ENCODE measurements around the gene PKNOX2.
A peak's percentile ranks its signal among the peaks of the same experiment; 100 is the strongest.

Gene PKNOX2

DNA sequence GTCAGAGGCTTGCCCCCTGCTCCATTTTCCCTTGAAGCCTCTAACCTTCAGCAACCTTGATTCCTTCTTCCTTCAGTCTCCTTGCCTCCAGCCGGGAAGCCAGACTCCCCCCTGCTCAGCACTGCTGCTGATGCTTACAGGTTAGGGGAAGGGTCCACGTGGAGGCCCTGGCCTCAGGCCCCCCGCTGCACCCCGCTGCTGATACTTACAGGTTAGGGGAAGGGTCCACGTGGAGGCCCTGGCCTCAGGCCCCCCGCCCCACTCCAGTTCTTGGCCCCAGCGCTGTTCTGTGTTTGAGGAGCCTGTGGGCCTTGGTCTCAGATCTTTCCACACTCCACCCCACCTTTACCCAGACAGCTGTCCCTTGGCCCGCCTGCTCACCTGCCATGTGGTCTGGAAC lies 25.6 kb upstream of the PKNOX2 start:
- Histone ChIP-seq H3K27me3 (ENCODE audit: insufficient read depth, low read length) (peaks cover 53% of the 10 kb centered on the region), H3K4me3 (ENCODE audit: low read length) (no peak overlapping the region), H3K4me1 (ENCODE audit: insufficient read depth, low read length) (peaks cover 29% of the 10 kb centered on the region), H3K36me3 (ENCODE audit: insufficient read depth, low read length) (no peaks in the 10 kb centered on the region), H3K9ac (ENCODE audit: low read depth, low read length) (no peak overlapping the region), H3K9me3 (ENCODE audit: insufficient read depth, low read depth, low read length) (no peaks in the 10 kb centered on the region), H3K27ac (ENCODE audit: low read depth, low read length) (no peak overlapping the region)
- WGBS, result 89% methylated on average over 8 of the region's 8 CpGs

DNA sequence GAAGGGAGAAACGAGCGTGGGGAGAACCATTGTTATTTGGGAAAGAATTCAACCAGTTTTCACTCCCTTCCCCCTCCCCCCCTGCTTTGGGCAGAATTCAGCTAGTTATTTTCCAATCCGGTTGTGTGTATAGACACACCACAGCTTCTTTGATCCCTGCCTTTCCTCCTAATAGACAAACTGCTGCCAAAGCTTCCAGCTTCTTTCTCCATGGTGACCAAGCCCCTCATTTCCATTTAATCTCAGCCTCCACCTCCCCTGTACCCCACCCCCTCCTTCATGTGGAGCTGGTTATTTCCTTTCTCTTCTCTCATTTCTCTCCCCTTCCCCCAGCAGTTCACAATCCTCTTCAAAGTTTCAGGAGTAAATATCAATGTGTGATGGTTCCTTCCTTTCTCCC lies 24.8 kb upstream of the PKNOX2 start:
- Histone ChIP-seq H3K9me3 (ENCODE audit: insufficient read depth, low read depth, low read length) (no peaks in the 10 kb centered on the region), H3K4me3 (ENCODE audit: low read length) (no peak overlapping the region), H3K27ac (ENCODE audit: low read depth, low read length) (no peak overlapping the region), H3K9ac (ENCODE audit: low read depth, low read length) (no peak overlapping the region), H3K4me1 (ENCODE audit: insufficient read depth, low read length) (peaks cover 29% of the 10 kb centered on the region), H3K36me3 (ENCODE audit: insufficient read depth, low read length) (no peaks in the 10 kb centered on the region), H3K27me3 (ENCODE audit: insufficient read depth, low read length) (peaks cover 61% of the 10 kb centered on the region)
- WGBS, result 60% methylated on average over 1 of the region's 3 CpGs

DNA sequence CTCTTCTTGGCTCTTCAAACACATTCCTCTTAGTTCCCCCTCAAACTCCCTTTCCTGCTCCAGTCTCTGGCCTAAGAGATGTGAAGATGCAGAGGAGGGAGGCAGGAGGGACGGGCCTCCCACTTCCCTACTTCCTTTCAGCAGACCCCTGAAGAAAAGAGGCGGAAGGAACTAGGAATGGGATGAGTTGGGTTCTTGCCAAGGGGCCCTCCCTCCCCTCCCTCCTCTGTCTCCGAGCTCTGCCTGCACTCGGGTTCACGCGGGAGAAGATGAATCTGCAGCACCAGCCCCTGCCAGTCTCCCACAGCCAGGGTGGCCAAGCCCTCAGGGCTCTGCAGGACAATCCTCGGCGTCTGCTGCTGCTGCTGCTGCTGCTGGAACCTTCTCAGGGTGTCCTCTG lies 24.3 kb upstream of the PKNOX2 start:
- H3K36me3 ChIP-seq (ENCODE audit: insufficient read depth, low read length), result no peaks in the 10 kb centered on the region
- peaks cover 61% of the 10 kb centered on the region for H3K27me3 ChIP-seq (ENCODE audit: insufficient read depth, low read length)
- H3K9ac ChIP-seq (ENCODE audit: low read depth, low read length), result no peak overlapping the region
- no peak overlapping the region for H3K4me3 ChIP-seq (ENCODE audit: low read length)
- 38% methylated on average over 6 of the region's 8 CpGs for WGBS
- peaks cover 29% of the 10 kb centered on the region for H3K4me1 ChIP-seq (ENCODE audit: insufficient read depth, low read length)
- H3K9me3 ChIP-seq (ENCODE audit: insufficient read depth, low read depth, low read length), result no peaks in the 10 kb centered on the region
- H3K27ac ChIP-seq (ENCODE audit: low read depth, low read length), result no peak overlapping the region

DNA sequence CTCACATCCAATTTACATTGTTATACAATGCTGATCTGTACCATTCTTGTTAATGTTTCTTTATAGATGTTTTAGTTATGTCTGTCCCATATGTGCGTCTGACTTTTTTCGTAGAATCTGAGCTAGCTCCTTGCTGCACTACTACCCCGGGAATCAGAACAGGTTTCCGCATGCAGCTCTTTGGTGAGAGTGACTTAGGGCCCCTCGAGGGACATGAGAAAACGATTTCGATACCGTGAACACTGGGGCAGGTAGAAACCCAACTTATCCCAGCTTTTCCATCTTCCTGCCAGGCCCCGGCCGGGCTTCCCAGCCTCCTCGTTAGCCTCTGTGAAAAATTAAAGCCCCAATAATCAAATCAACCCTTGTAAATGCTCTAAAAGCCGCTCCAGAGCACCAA lies 23.4 kb upstream of the PKNOX2 start:
- peak overlapping the region; percentile 22 for H3K4me3 ChIP-seq (ENCODE audit: low read length)
- peaks cover 61% of the 10 kb centered on the region for H3K27me3 ChIP-seq (ENCODE audit: insufficient read depth, low read length)
- no peaks in the 10 kb centered on the region for H3K36me3 ChIP-seq (ENCODE audit: insufficient read depth, low read length)
- H3K4me1 ChIP-seq (ENCODE audit: insufficient read depth, low read length), result peaks cover 30% of the 10 kb centered on the region
- H3K9me3 ChIP-seq (ENCODE audit: insufficient read depth, low read depth, low read length), result no peaks in the 10 kb centered on the region
- H3K27ac ChIP-seq (ENCODE audit: low read depth, low read length), result no peak overlapping the region
- no peak overlapping the region for H3K9ac ChIP-seq (ENCODE audit: low read depth, low read length)
- 13% methylated on average over 12 of the region's 12 CpGs for WGBS

DNA sequence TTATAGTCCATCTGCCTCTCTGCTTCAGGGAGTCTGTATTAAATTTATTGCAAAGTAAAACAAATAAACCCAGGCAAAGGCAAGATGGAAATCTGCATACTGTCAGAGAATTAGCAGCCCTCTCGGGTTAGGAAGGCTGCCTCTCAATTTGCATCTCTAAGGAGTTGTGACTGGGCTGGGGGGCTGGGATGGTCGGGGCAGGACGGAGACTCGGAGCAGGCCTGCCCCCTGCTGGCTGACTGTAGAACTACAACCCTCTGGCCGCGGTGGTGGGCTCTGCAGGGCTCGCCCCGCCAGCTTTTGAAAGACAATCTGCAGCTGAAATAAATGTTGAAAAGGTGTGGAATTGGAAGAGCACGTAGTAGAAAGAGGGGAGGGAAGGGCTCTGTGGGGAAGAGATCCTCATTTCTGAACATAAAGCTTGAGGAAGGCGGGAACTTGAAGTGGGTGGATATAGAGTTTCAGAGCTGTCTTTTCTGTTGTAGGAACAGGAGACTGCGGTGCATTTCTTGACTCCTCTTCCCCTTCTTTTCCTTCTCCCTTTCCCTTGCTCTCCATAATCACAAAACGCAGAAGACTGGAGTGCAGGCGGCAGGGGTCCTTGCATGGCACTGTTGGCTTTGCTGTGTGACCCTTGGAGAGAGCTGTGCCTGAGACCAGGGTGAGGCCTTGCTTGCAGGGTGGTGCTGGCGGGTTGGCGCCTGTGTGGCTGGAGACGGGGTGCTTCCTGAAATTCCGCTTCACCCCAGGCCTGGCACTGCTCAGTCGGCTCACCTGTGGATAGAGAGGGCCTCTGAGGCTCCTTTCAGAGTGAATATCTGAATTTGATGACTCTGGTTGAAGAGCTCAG lies 22.6 kb upstream of the PKNOX2 start:
- no peaks in the 10 kb centered on the region for H3K36me3 ChIP-seq (ENCODE audit: insufficient read depth, low read length)
- H3K27me3 ChIP-seq (ENCODE audit: insufficient read depth, low read length), result peaks cover 66% of the 10 kb centered on the region
- H3K4me3 ChIP-seq (ENCODE audit: low read length), result peak overlapping the region; percentile 22
- no peaks in the 10 kb centered on the region for H3K9me3 ChIP-seq (ENCODE audit: insufficient read depth, low read depth, low read length)
- peaks cover 37% of the 10 kb centered on the region for H3K4me1 ChIP-seq (ENCODE audit: insufficient read depth, low read length)
- 31% methylated on average over 18 of the region's 18 CpGs for WGBS
- no peak overlapping the region for H3K9ac ChIP-seq (ENCODE audit: low read depth, low read length)
- H3K27ac ChIP-seq (ENCODE audit: low read depth, low read length), result no peak overlapping the region

DNA sequence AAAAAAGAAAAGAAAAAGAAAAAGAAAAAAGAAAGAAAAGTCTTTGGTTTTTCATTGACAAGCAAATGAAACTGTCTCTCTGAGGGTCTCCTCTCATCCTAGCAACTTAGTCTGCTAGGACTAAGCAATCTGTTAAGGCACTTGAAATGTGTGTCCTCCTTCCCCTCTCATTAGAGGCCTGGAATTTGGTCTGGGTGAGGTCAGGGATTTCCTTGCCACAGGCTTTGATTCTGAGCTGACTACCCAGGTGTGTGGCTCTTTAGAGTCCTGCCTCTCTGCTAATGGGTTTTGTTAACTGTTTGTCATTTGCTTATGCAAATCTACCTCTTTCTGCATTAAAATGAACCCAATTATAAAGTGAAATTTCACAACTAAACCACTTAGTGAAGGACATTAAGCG lies 18.3 kb upstream of the PKNOX2 start:
- peaks cover 58% of the 10 kb centered on the region for H3K27me3 ChIP-seq (ENCODE audit: insufficient read depth, low read length)
- H3K9ac ChIP-seq (ENCODE audit: low read depth, low read length), result no peak overlapping the region
- peaks cover 18% of the 10 kb centered on the region for H3K4me1 ChIP-seq (ENCODE audit: insufficient read depth, low read length)
- H3K9me3 ChIP-seq (ENCODE audit: insufficient read depth, low read depth, low read length), result no peaks in the 10 kb centered on the region
- WGBS, result 33% methylated on average over 1 of the region's 1 CpG
- no peaks in the 10 kb centered on the region for H3K36me3 ChIP-seq (ENCODE audit: insufficient read depth, low read length)
- H3K4me3 ChIP-seq (ENCODE audit: low read length), result no peak overlapping the region
- peak overlapping the region; percentile 50; the same call in 1 of the 2 replicates for H3K27ac ChIP-seq (ENCODE audit: low read depth, low read length)

DNA sequence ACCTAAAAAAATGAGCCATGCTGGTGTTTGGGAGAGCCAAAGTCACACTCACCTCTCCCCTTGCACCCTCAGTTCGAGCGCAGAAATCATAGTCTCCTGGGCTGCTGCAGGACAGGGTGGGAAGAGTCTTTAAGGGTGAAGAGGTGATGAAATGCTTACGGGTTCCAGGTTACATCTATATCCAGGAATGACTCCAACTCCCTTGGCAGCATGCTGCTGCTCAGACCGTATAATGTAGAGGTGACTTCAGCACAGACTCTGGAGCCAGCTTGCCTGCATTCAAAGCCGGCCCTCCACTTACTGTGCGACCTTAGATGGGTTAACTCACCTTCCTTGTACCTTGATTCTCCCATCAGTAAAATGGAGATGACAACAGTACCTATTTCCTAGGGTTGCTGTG lies 17.3 kb upstream of the PKNOX2 start:
- no peaks in the 10 kb centered on the region for H3K36me3 ChIP-seq (ENCODE audit: insufficient read depth, low read length)
- peaks cover 10% of the 10 kb centered on the region; the same call in 1 of the 2 replicates for H3K4me1 ChIP-seq (ENCODE audit: insufficient read depth, low read length)
- H3K9me3 ChIP-seq (ENCODE audit: insufficient read depth, low read depth, low read length), result no peaks in the 10 kb centered on the region
- 86% methylated on average over 5 of the region's 6 CpGs for WGBS
- H3K27me3 ChIP-seq (ENCODE audit: insufficient read depth, low read length), result peaks cover 50% of the 10 kb centered on the region
- no peak overlapping the region for H3K4me3 ChIP-seq (ENCODE audit: low read length)
- H3K9ac ChIP-seq (ENCODE audit: low read depth, low read length), result no peak overlapping the region
- no peak overlapping the region for H3K27ac ChIP-seq (ENCODE audit: low read depth, low read length)

DNA sequence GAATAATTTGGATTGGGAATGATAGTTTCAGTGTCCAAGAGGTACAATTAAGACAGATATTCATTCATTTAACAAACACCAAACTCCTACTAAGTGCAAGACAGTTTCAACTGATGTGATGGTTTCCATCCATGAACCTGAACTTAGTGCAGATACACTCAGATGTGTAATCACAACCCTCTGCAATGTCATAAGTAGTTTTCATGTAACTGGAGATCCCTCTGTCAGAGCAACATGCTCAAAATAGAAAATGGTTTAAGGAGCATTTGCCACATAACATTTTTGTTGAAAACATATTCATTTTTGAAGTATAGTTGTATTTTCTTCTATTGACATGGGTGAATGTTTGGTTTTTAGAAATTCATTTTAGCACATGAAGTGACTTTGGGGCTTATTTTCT lies 16.5 kb upstream of the PKNOX2 start:
- Histone ChIP-seq H3K36me3 (ENCODE audit: insufficient read depth, low read length) (no peaks in the 10 kb centered on the region), H3K4me1 (ENCODE audit: insufficient read depth, low read length) (peaks cover 10% of the 10 kb centered on the region; the same call in 1 of the 2 replicates), H3K9me3 (ENCODE audit: insufficient read depth, low read depth, low read length) (no peaks in the 10 kb centered on the region), H3K27ac (ENCODE audit: low read depth, low read length) (no peak overlapping the region), H3K9ac (ENCODE audit: low read depth, low read length) (no peak overlapping the region), H3K27me3 (ENCODE audit: insufficient read depth, low read length) (peaks cover 45% of the 10 kb centered on the region), H3K4me3 (ENCODE audit: low read length) (no peak overlapping the region)

DNA sequence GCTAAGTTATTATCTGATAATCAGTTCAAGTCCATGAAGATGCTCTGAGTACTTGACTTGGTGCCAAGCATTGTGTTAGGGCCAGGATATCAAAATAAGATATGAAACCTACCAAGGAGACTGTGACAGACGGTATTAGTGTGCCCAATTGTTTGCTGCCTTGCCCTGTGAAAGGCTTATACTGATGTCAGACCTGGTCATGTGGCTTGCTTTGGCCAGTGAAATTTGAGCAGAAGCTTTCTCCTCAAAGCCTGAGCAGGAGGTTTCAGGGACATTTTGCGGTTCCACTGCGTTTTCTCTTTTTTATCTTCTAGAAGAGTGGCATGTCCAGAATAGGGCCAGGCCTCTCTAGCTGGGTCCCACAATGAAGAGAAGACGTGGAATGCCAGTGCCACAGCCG lies 15.8 kb upstream of the PKNOX2 start:
- H3K36me3 ChIP-seq (ENCODE audit: insufficient read depth, low read length), result no peaks in the 10 kb centered on the region
- peaks cover 10% of the 10 kb centered on the region; the same call in 1 of the 2 replicates for H3K4me1 ChIP-seq (ENCODE audit: insufficient read depth, low read length)
- peaks cover 38% of the 10 kb centered on the region for H3K27me3 ChIP-seq (ENCODE audit: insufficient read depth, low read length)
- no peak overlapping the region for H3K4me3 ChIP-seq (ENCODE audit: low read length)
- WGBS, result 93% methylated on average over 5 of the region's 5 CpGs
- no peaks in the 10 kb centered on the region for H3K9me3 ChIP-seq (ENCODE audit: insufficient read depth, low read depth, low read length)
- no peak overlapping the region for H3K27ac ChIP-seq (ENCODE audit: low read depth, low read length)
- H3K9ac ChIP-seq (ENCODE audit: low read depth, low read length), result no peak overlapping the region

DNA sequence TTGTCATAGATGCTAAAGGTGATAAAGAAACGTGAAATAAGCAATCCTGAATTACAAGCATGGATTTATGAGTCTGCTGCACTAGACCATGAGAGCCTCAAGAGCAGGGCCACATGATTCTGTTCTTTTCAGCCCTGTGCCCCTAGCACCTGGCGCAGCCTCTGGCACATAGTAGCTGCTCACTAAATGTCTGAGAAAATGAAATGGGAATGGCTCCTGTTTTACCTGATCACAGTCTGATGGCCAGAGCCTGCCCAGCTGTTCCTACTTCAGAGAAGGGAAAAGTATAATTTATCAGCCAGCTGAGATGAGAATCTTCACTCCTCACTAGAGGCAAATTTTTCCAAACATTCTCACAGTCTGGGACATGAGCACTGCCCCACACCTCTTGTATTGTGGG lies 10.7 kb upstream of the PKNOX2 start:
- H3K9ac ChIP-seq (ENCODE audit: low read depth, low read length), result no peak overlapping the region
- H3K9me3 ChIP-seq (ENCODE audit: insufficient read depth, low read depth, low read length), result no peaks in the 10 kb centered on the region
- H3K4me1 ChIP-seq (ENCODE audit: insufficient read depth, low read length), result no peaks in the 10 kb centered on the region
- no peak overlapping the region for H3K4me3 ChIP-seq (ENCODE audit: low read length)
- peaks cover 4% of the 10 kb centered on the region; the same call in 1 of the 2 replicates for H3K27me3 ChIP-seq (ENCODE audit: insufficient read depth, low read length)
- 89% methylated on average over 2 of the region's 2 CpGs for WGBS
- H3K36me3 ChIP-seq (ENCODE audit: insufficient read depth, low read length), result no peaks in the 10 kb centered on the region
- H3K27ac ChIP-seq (ENCODE audit: low read depth, low read length), result no peak overlapping the region

DNA sequence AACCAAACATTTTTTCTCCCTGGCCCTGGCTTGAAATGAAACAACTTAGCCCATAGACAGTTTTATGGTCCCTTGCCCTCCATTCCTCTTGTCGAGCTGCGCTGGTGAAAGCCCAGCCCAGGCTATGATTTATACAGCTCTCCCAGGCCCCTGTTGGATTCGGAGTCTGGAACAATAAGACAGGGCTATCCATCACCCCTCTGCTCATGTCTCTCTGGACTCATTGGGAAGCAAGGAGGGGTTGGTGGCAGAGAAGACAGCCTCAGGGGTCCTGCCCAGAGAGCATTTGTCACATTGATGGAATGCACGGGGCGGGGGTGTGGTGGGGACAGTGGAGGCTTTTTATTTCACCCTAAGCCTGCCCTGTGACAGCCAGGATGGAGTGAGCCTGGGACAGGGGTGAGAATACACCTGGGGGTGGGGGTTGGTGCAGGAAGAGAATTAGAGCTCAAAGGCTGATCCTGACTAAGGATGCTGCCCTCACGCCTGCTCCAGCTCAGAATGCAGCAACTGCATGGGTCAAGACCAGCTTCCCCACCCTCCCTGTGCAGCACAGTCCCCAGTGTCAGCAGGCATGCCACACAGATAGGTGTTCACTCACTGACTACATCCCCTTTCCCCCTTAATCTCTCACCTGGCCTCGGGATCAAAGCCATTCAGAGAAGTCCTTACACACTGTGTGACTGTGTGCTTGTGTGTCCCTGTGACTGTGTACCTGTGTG lies 10.0 kb upstream of the PKNOX2 start:
- Histone ChIP-seq H3K36me3 (ENCODE audit: insufficient read depth, low read length) (no peaks in the 10 kb centered on the region), H3K27ac (ENCODE audit: low read depth, low read length) (no peak overlapping the region), H3K9ac (ENCODE audit: low read depth, low read length) (no peak overlapping the region), H3K9me3 (ENCODE audit: insufficient read depth, low read depth, low read length) (no peaks in the 10 kb centered on the region), H3K4me1 (ENCODE audit: insufficient read depth, low read length) (no peaks in the 10 kb centered on the region), H3K4me3 (ENCODE audit: low read length) (no peak overlapping the region), H3K27me3 (ENCODE audit: insufficient read depth, low read length) (no peaks in the 10 kb centered on the region; the same call in 1 of the 2 replicates)
- WGBS, result 77% methylated on average over 7 of the region's 7 CpGs
